Naive thymus-derived CD4-positive, alpha-beta T cell (primary cell): ENCODE measurements around the gene FGFRL1. TPM values are rescaled to one million over a fixed set of nuclear protein-coding genes. Genes with fewer than 3 reads are reported as not detected.

Source experiments
- ATAC-seq: fragments of 150-1000 bp; cut with Tn5 transposase; 2 replicates; pipeline ENCODE4 v1.10.0; 2021; ENCODE audit warnings: mild to moderate bottlenecking, moderate library complexity
- CTCF ChIA-PET: fragments of 350-600 bp; sonication (Branson Sonifier 250); formaldehyde crosslinking; loops from one replicate; lab custom pipeline; 2021; ENCODE audit warnings: antibody characterized with exemption; lab: Charles Lee
- POLR2A ChIA-PET: fragments of 350-600 bp; sonication (Branson Sonifier 250); formaldehyde crosslinking; loops from one replicate; lab custom pipeline; 2021; ENCODE audit warnings: antibody characterized with exemption, inconsistent platforms; lab: Charles Lee
- DNase-seq, 9 donors: peaks; one replicate each; pipeline versions ENCODE4 v3.0.0 to v3.0.0-alpha.2; 2020 to 2022; ENCODE audit warnings: mixed read lengths in 1 of 9
- H3K27ac ChIP-seq: one replicate; pipeline ENCODE4 v1.7.0; 2013; ENCODE audit warnings: mild to moderate bottlenecking, low read depth, low read length, moderate library complexity
- H3K27me3 ChIP-seq, 2 donors: one replicate each; pipeline ENCODE4 v1.7.0; 2013; ENCODE audit warnings: low read length in 2 of 2, mild to moderate bottlenecking in 2 of 2, moderate library complexity in 2 of 2; ENCODE audit not compliant: control insufficient read depth in 2 of 2, insufficient read depth in 2 of 2
- H3K36me3 ChIP-seq, 3 experiments: 1 replicate in 2 of 3; 2 replicates in 1 of 3; pipeline ENCODE4 v1.7.0; 2013; ENCODE audit warnings: low read length in 3 of 3, mild to moderate bottlenecking in 3 of 3, moderate library complexity in 1 of 3; ENCODE audit not compliant: insufficient read depth in 3 of 3, control insufficient read depth in 2 of 3
- H3K4me1 ChIP-seq, 2 donors: one replicate each; pipeline ENCODE4 v1.7.0; 2013; ENCODE audit warnings: low read length in 2 of 2, mild to moderate bottlenecking in 2 of 2, moderate library complexity in 1 of 2; ENCODE audit not compliant: control insufficient read depth in 2 of 2, insufficient read depth in 2 of 2
- H3K4me3 ChIP-seq: 2 replicates; pipeline ENCODE4 v1.7.0; 2013; ENCODE audit warnings: mild to moderate bottlenecking, low read length
- H3K9me3 ChIP-seq, 3 experiments: 1 replicate in 2 of 3; 2 replicates in 1 of 3; pipeline ENCODE4 v1.7.0; 2013; ENCODE audit warnings: low read length in 3 of 3; ENCODE audit not compliant: control insufficient read depth in 2 of 3
- H3K27ac Mint-ChIP-seq, 9 donors: one replicate each; pipeline ENCODE4 v1.8.0; 2020 to 2022; ENCODE audit warnings: mixed read lengths in 9 of 9, mild to moderate bottlenecking in 8 of 9, moderate library complexity in 5 of 9, inconsistent platforms in 2 of 9
- H3K27me3 Mint-ChIP-seq, 5 donors: one replicate each; pipeline ENCODE4 v1.8.0; 2021 to 2022; ENCODE audit warnings: mixed read lengths in 5 of 5, mild to moderate bottlenecking in 1 of 5
- H3K36me3 Mint-ChIP-seq, 5 donors: one replicate each; pipeline ENCODE4 v1.8.0; 2020 to 2022; ENCODE audit warnings: mixed read lengths in 5 of 5, mild to moderate bottlenecking in 3 of 5, inconsistent platforms in 1 of 5
- H3K4me1 Mint-ChIP-seq, 7 donors: one replicate each; pipeline ENCODE4 v1.8.0; 2020 to 2022; ENCODE audit warnings: mixed read lengths in 7 of 7, mild to moderate bottlenecking in 3 of 7, inconsistent platforms in 1 of 7
- H3K4me3 Mint-ChIP-seq, 10 donors: one replicate each; pipeline ENCODE4 v1.8.0; 2020 to 2022; ENCODE audit warnings: mild to moderate bottlenecking in 10 of 10, mixed read lengths in 10 of 10, moderate library complexity in 6 of 10, inconsistent platforms in 2 of 10
- H3K9me3 Mint-ChIP-seq, 11 donors: one replicate each; pipeline ENCODE4 v1.8.0; 2020 to 2022; ENCODE audit warnings: mixed read lengths in 11 of 11, mild to moderate bottlenecking in 4 of 11, inconsistent platforms in 1 of 11, moderate library complexity in 1 of 11
- intact Hi-C, 2 donors: fragments of 100-400 bp; cut with micrococcal nuclease; formaldehyde crosslinking; loops; one replicate each; pipeline ENCODE4 v1.15.1; 2023
- polyA plus RNA-seq, 2 donors: library from polyadenylated mRNA; unstranded; fragments of 300-500 nt; fragmentation: Illumina TruSeq; gene quantifications; one replicate each; pipeline ENCODE4 v1.2.3, GENCODE V29; 2021
- total RNA-seq, 6 experiments: library from RNA in 5 of 6; stranded (reverse) in 5 of 6; gene quantifications; 1 replicate in 5 of 6; 2 replicates in 1 of 6; pipeline ENCODE4 v1.2.3 and lab custom pipeline; 2021 to 2026

The FGFRL1 gene
- total and polyA plus RNA-seq, 7 experiments from 2014 or later = 0.45 to 28.1 (median 17.7) TPM

DNA sequence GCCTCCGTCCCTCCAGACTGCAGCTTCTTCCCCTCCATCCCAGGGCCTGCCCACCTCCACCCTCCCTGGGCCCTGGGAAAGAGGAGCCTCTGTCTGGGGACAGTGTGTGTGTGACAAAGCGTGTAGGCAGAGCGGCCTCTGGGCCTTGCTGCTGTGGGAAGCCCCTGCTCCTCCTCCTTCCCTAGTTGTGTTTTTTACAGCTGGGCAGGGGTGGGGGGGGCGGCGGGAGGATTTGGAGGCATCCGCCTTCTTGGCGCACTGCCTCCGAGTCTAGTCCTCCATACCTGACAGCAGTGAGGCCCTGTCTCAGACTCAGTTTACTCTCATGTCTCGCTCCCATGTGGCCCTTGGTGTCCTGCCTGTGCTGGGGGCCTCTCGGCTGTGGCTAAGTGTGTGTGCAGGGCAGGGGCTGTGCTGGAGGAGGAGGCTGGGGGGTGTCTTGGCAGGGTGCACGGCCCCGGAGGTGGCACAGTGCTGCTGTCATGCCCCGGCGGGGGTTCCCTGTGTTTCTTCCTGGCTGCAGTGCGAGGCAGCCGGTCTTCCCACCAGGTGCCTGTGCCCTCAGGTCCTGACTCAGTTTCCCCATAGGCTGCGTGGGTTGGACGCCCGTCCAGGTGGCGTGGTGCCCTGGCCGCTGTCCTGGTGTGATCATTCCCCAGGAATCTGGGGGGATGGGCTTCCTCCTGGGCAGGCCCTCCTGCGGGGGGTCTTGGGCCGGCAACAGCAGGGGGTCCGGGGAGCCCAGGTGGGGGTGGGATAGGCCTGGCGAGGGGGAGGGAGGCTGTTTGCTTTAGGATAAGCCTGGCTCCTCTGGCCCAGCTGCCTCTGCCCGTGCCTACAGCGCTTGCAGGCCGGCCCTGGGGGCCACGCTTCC lies 7.0 kb downstream of the FGFRL1 start:
- DNase-seq = no peak
- Histone ChIP-seq H3K9me3 (no peaks in the 10 kb centered on the region), H3K4me1 (no peaks in the 10 kb centered on the region), H3K4me3 (no peak overlapping the region), H3K27ac (no peak overlapping the region), H3K27me3 (no peaks in the 10 kb centered on the region), H3K36me3 (peaks cover 0 to 9% (median 0%) of the 10 kb centered on the region in 3 experiments)
- Mint-ChIP-seq H3K36me3 (peaks cover 0 to 2% (median 0%) of the 10 kb centered on the region in 5 donors), H3K4me1 (peaks cover 5 to 13% (median 6%) of the 10 kb centered on the region in 7 donors), H3K27ac (peak overlapping the region in 1 of 9 donors; percentile 36), H3K4me3 (peak overlapping the region in 1 of 10 donors; percentile 29), H3K27me3 (no peaks in the 10 kb centered on the region), H3K9me3 (no peaks in the 10 kb centered on the region)
- ATAC-seq = no peak
- ChIA-PET CTCF (no interaction called here), POLR2A (no interaction called here)
- intact Hi-C loops = no loop called here

DNA sequence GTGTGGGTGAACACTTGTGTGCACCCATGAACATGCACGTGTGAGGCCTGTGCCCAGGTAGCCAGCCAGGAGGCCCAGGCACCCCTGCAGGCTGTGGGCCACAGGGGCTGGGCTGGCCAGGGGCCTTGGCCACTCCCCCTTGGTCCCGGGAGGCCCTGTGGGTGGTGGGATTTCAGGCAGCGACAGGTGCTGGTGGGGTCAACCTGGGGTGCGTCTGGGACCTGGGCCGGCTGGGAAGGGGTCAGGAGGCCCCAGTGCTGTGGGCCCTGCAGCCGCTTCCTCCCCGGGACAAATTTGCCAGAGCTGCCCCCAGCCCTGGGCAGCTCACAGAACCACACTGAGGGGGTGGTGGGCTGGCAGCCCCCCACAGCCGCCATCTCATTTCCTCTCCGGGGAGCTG lies 7.9 kb downstream of the FGFRL1 start:
- Mint-ChIP-seq H3K4me3 (no peak overlapping the region), H3K36me3 (no peaks in the 10 kb centered on the region), H3K9me3 (no peaks in the 10 kb centered on the region), H3K27me3 (no peaks in the 10 kb centered on the region), H3K27ac (no peak overlapping the region), H3K4me1 (peaks cover 0 to 6% (median 5%) of the 10 kb centered on the region in 7 donors)
- no peak overlapping the region for H3K4me3 ChIP-seq
- no peaks in the 10 kb centered on the region for H3K4me1 ChIP-seq
- H3K36me3 ChIP-seq = peaks cover 0 to 11% (median 0%) of the 10 kb centered on the region in 3 experiments
- no peak overlapping the region for H3K27ac ChIP-seq
- intact Hi-C loops = no loop called here
- DNase-seq = no peak
- POLR2A ChIA-PET = interaction anchor here (0.6 kb wide), 1 partner anchor 830 kb away, joined by 3 read pairs; no protein-coding TSS in a partner anchor
- no peaks in the 10 kb centered on the region for H3K9me3 ChIP-seq
- ATAC-seq = no peak
- H3K27me3 ChIP-seq = no peaks in the 10 kb centered on the region
- CTCF ChIA-PET = no interaction called here

GRCh38 chr4:1019729-1020470 lies 8.5 kb downstream of the FGFRL1 start:
- intact Hi-C loops = no loop called here
- Mint-ChIP-seq H3K4me1 (peaks cover 0 to 6% (median 5%) of the 10 kb centered on the region in 7 donors), H3K27me3 (no peaks in the 10 kb centered on the region), H3K27ac (peak overlapping the region in 2 of 9 donors; percentile 13 to 25), H3K4me3 (peak overlapping the region in 1 of 10 donors; percentile 26), H3K36me3 (no peaks in the 10 kb centered on the region), H3K9me3 (no peaks in the 10 kb centered on the region)
- POLR2A ChIA-PET = interaction anchor here (0.6 kb wide), 1 partner anchor 829 kb away, joined by 3 read pairs; no protein-coding TSS in a partner anchor
- Histone ChIP-seq H3K4me1 (no peaks in the 10 kb centered on the region), H3K27ac (no peak overlapping the region), H3K9me3 (no peaks in the 10 kb centered on the region), H3K27me3 (no peaks in the 10 kb centered on the region), H3K36me3 (peaks cover 0 to 17% (median 0%) of the 10 kb centered on the region in 3 experiments), H3K4me3 (no peak overlapping the region)
- CTCF ChIA-PET = no interaction called here
- ATAC-seq = no peak
- no peak for DNase-seq

DNA sequence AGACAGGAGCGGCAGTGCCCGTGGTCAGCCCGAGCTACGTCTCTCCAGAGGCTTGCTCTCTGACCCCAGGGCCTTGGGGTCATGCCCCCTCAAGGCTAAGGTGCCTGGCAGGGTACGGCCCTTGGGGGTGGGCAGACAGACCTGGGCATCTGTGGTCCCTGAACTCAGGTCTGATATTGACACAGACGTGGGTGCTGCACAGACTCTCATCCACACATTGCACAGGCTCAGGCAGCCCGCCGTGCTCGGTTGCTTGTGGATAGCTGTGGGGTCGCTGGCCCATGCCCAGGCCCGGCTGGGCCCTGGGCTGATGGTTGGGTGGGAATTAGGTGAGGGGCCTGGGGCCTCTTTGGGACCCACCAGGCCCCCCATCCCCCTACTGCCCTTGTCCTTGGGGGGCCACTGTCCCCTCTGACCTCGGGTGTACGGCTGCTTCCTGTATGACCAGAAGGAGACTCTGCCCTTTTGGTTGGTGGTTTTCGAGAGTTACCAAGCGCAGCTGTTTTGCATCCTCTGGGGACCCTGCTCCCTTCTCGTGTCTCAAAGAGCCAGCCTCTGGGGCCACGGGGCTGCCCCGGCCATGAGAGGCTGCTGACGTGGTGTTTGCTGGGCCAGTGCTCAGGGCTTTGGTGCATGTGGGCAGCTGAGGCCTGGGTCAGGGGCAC lies 10.1 kb downstream of the FGFRL1 start:
- H3K36me3 Mint-ChIP-seq = peaks cover 0 to 11% (median 4%) of the 10 kb centered on the region in 5 donors
- H3K4me1 Mint-ChIP-seq = peaks cover 0 to 11% (median 9%) of the 10 kb centered on the region in 7 donors
- Histone ChIP-seq H3K27me3 (no peaks in the 10 kb centered on the region), H3K27ac (no peak overlapping the region), H3K36me3 (peaks cover 0 to 28% (median 0%) of the 10 kb centered on the region in 3 experiments), H3K4me3 (no peak overlapping the region), H3K9me3 (no peaks in the 10 kb centered on the region), H3K4me1 (no peaks in the 10 kb centered on the region)
- no peaks in the 10 kb centered on the region for H3K27me3 Mint-ChIP-seq
- H3K27ac Mint-ChIP-seq = no peak overlapping the region
- POLR2A ChIA-PET = no interaction called here
- ATAC-seq = peak; percentile 2
- no peak overlapping the region for H3K4me3 Mint-ChIP-seq
- intact Hi-C loops = no loop called here
- no peak for DNase-seq
- CTCF ChIA-PET = no interaction called here
- no peaks in the 10 kb centered on the region for H3K9me3 Mint-ChIP-seq

GRCh38 chr4:1022051-1022738 lies 10.8 kb downstream of the FGFRL1 start:
- Histone ChIP-seq H3K27ac (no peak overlapping the region), H3K4me1 (no peaks in the 10 kb centered on the region), H3K9me3 (no peaks in the 10 kb centered on the region), H3K27me3 (no peaks in the 10 kb centered on the region), H3K36me3 (peaks cover 0 to 28% (median 0%) of the 10 kb centered on the region in 3 experiments), H3K4me3 (no peak overlapping the region)
- no peak for ATAC-seq
- Mint-ChIP-seq H3K36me3 (peaks cover 0 to 11% (median 4%) of the 10 kb centered on the region in 5 donors), H3K9me3 (no peaks in the 10 kb centered on the region), H3K4me1 (peaks cover 0 to 11% (median 9%) of the 10 kb centered on the region in 7 donors), H3K4me3 (no peak overlapping the region), H3K27ac (no peak overlapping the region), H3K27me3 (no peaks in the 10 kb centered on the region)
- DNase-seq = no peak
- ChIA-PET POLR2A (no interaction called here), CTCF (no interaction called here)
- intact Hi-C loops = no loop called here

GRCh38 chr4:1022739-1023066 lies 11.3 kb downstream of the FGFRL1 start:
- no peak for ATAC-seq
- H3K27ac Mint-ChIP-seq = no peak overlapping the region
- peaks cover 0 to 11% (median 9%) of the 10 kb centered on the region in 7 donors for H3K4me1 Mint-ChIP-seq
- H3K4me1 ChIP-seq = no peaks in the 10 kb centered on the region
- no peaks in the 10 kb centered on the region for H3K9me3 Mint-ChIP-seq
- DNase-seq = no peak
- H3K4me3 Mint-ChIP-seq = no peak overlapping the region
- intact Hi-C loops = no loop called here
- H3K27ac ChIP-seq = no peak overlapping the region
- H3K36me3 Mint-ChIP-seq = peaks cover 0 to 11% (median 4%) of the 10 kb centered on the region in 5 donors
- H3K27me3 Mint-ChIP-seq = no peaks in the 10 kb centered on the region
- no peak overlapping the region for H3K4me3 ChIP-seq
- ChIA-PET CTCF (no interaction called here), POLR2A (no interaction called here)
- peaks cover 0 to 28% (median 0%) of the 10 kb centered on the region in 3 experiments for H3K36me3 ChIP-seq
- no peaks in the 10 kb centered on the region for H3K27me3 ChIP-seq
- no peaks in the 10 kb centered on the region for H3K9me3 ChIP-seq
